Measurements from ENCODE around the gene PPP2R5E. TPM values are rescaled to one million over a fixed set of nuclear protein-coding genes. Genes with fewer than 3 reads are reported as not detected.

The PPP2R5E gene
- total and polyA plus RNA-seq, 2 of the 8 experiments (the other 6 are each of a cell fraction or from before 2014, with no cell fraction given) = 6.8 to 64.6 TPM

DNA sequence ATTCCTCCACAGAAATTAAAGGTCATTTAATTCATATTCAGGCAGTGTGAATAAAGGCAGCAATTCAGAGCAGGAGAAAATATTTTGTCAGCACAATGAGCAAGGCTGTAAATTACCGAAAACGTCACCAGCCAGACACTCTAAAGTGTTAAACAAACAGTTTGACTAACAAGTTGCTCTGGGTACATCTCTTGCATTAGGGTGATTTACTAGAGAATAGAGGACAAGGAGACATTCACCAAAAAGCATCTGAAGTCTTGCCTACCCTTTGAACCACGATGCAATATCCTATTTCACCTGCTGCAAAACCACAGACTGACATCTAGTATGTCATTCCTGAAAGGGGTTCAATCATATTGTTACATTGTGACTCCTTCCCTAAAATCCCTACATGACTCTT lies 197.4 kb downstream of the PPP2R5E start:
- H3K27me3 ChIP-seq (replicated peaks in 1 of 4; ENCODE audit: control insufficient read depth in 3 of 4, extremely low read depth in 1 of 4, insufficient read depth in 3 of 4, low read length in 3 of 4) = no peaks in the 10 kb centered on the region
- H3K4me1 ChIP-seq (replicated peaks in 1 of 4; ENCODE audit: control insufficient read depth in 3 of 4, insufficient read depth in 4 of 4, low read length in 3 of 4) = no peaks in the 10 kb centered on the region
- H3K27ac ChIP-seq (ENCODE audit: low read depth, low read length) = no peak overlapping the region
- TF ChIP-seq TAF1 (IDR thresholded peaks at IDR 0.05; ENCODE audit: low read depth, low read length) (no peak), KDM4A (IDR thresholded peaks at IDR 0.05; ENCODE audit: low read depth, low read length, severe bottlenecking) (no peak), RAD21 (IDR thresholded peaks at IDR 0.05 in 1 of 2, conservative IDR thresholded peaks at IDR 0.05 in 1 of 2; ENCODE audit: low read depth in 2 of 2, low read length in 2 of 2) (no peak), SIN3A (conservative IDR thresholded peaks at IDR 0.05 in 1 of 2, IDR thresholded peaks at IDR 0.05 in 1 of 2; ENCODE audit: low read depth in 1 of 2, low read length in 2 of 2) (no peak), EP300 (IDR thresholded peaks at IDR 0.05; ENCODE audit: borderline replicate concordance in 1 of 2, low read depth in 2 of 2, low read length in 2 of 2) (no peak), TBP (IDR thresholded peaks at IDR 0.05; ENCODE audit: low read depth, low read length) (no peak), SIRT6 (IDR thresholded peaks at IDR 0.05; ENCODE audit: low read length) (no peak), HDAC2 (IDR thresholded peaks at IDR 0.05; ENCODE audit: borderline replicate concordance in 1 of 2, low read depth in 2 of 2, low read length in 2 of 2) (no peak), CEBPB (IDR thresholded peaks at IDR 0.05; ENCODE audit: low read depth, low read length) (no peak), TCF12 (IDR thresholded peaks at IDR 0.05; ENCODE audit: low read depth, low read length) (no peak), PHF8 (conservative IDR thresholded peaks at IDR 0.05; ENCODE audit: low read depth, low read length) (no peak)
- TF ChIP-seq, protein P1, sequence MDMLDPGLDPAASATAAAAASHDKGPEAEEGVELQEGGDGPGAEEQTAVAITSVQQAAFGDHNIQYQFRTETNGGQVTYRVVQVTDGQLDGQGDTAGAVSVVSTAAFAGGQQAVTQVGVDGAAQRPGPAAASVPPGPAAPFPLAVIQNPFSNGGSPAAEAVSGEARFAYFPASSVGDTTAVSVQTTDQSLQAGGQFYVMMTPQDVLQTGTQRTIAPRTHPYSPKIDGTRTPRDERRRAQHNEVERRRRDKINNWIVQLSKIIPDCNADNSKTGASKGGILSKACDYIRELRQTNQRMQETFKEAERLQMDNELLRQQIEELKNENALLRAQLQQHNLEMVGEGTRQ (IDR thresholded peaks at IDR 0.05; ENCODE audit: low read length) = no peak
- H4K5ac ChIP-seq (ENCODE audit: insufficient read length, low read depth, low read length) = no peak overlapping the region
- H2BK15ac ChIP-seq (ENCODE audit: low read length) = no peak overlapping the region
- no peaks in the 10 kb centered on the region for H3K79me1 ChIP-seq (ENCODE audit: low read depth, low read length)
- H3K14ac ChIP-seq (ENCODE audit: insufficient read length) = no peak overlapping the region
- H2BK20ac ChIP-seq (ENCODE audit: low read length) = no peak overlapping the region
- H3K4me2 ChIP-seq (ENCODE audit: insufficient read depth in 1 of 2, low read depth in 2 of 2, low read length in 2 of 2) = no peak overlapping the region
- H3K9ac ChIP-seq (replicated peaks in 1 of 4; ENCODE audit: extremely low read depth in 1 of 4, low read depth in 3 of 4, low read length in 3 of 4) = no peak overlapping the region
- no peak overlapping the region for H3K56ac ChIP-seq (replicated peaks; ENCODE audit: insufficient read length, low read depth, low read length)
- ChIA-PET CTCF (ENCODE audit: partially characterized antibody) (no interaction called here), POLR2A (ENCODE audit: partially characterized antibody) (no interaction called here)
- H4K91ac ChIP-seq (replicated peaks; ENCODE audit: insufficient read length, low read length) = no peak overlapping the region
- no peak overlapping the region for H3K4ac ChIP-seq (replicated peaks; ENCODE audit: insufficient read length, low read depth, low read length)
- H2BK12ac ChIP-seq (ENCODE audit: low read depth, low read length) = no peak overlapping the region
- H3K9me3 ChIP-seq (ENCODE audit: insufficient read depth in 2 of 2, low read depth in 1 of 2, low read length in 1 of 2) = no peaks in the 10 kb centered on the region
- no peaks in the 10 kb centered on the region for H3K36me3 ChIP-seq (ENCODE audit: control insufficient read depth in 2 of 4, insufficient read depth in 4 of 4, low read length in 3 of 4)
- no peak for DNase-seq (ENCODE audit: low read depth in 1 of 2, low spot score in 2 of 2)
- H3K79me2 ChIP-seq (ENCODE audit: control insufficient read depth in 1 of 2, insufficient read depth in 2 of 2, low read length in 2 of 2) = no peaks in the 10 kb centered on the region
- H3K23me2 ChIP-seq (ENCODE audit: low read depth, low read length) = no peaks in the 10 kb centered on the region
- WGBS, 2 experiments (ENCODE audit: extremely low coverage in 1 of 2, insufficient coverage in 1 of 2, insufficient read length in 1 of 2, insufficient replicate concordance in 2 of 2, low coverage in 1 of 2, low lambda C conversion rate in 2 of 2, missing lambda C conversion rate in 1 of 2) = 91% methylated on average over 3 of the region's 3 CpGs; no CpG with 5 or more reads in 1 of the 2 experiments
- no peak overlapping the region for H2AFZ ChIP-seq (ENCODE audit: low read length)
- no peak overlapping the region for H2BK120ac ChIP-seq (replicated peaks; ENCODE audit: low read depth, low read length)
- H4K20me1 ChIP-seq (replicated peaks in 1 of 2; ENCODE audit: control insufficient read depth in 1 of 2, insufficient read depth in 2 of 2, low read length in 2 of 2) = no peaks in the 10 kb centered on the region
- H3K23ac ChIP-seq (ENCODE audit: insufficient read length) = no peak overlapping the region
- no peak overlapping the region for H4K8ac ChIP-seq (ENCODE audit: extremely low read depth, insufficient read depth, low read length)
- no peak overlapping the region for H3K18ac ChIP-seq (ENCODE audit: extremely low read depth, low read length)
- no peak overlapping the region for H3K4me3 ChIP-seq (ENCODE audit: extremely low read depth in 1 of 4, insufficient read depth in 2 of 4, low read depth in 3 of 4, low read length in 4 of 4)
- no peak overlapping the region for H2AK5ac ChIP-seq (ENCODE audit: low read depth, low read length)
- H2BK5ac ChIP-seq (ENCODE audit: low read depth, low read length) = no peak overlapping the region
- no peak for FAIRE-seq

Data from H1 (cell line).